Neural progenitor cell (in vitro differentiated cells): ENCODE data around the gene IGFN1. TPM values are rescaled to one million over a fixed set of nuclear protein-coding genes. Genes with fewer than 3 reads are reported as not detected.

Source experiments
- DNase-seq: peaks from one replicate; pipeline ENCODE4 v3.0.0-alpha.2; 2016; ENCODE audit warnings: low spot score
- H2AFZ ChIP-seq: fragments of 200-600 bp; sonication (generic); replicated peaks from 2 replicates; pipeline ENCODE4 v1.6.1; 2016; ENCODE audit warnings: antibody characterized with exemption
- H3F3A ChIP-seq: fragments of 200-600 bp; sonication (generic); 2 replicates; pipeline ENCODE4 v1.6.1; 2016; ENCODE audit warnings: antibody characterized with exemption, low read depth
- H3K27ac ChIP-seq: fragments of 200-600 bp; sonication (generic); 2 replicates; pipeline ENCODE4 v1.5.1; 2016; ENCODE audit warnings: mild to moderate bottlenecking
- H3K27me3 ChIP-seq: fragments of 200-600 bp; sonication (generic); 2 replicates; pipeline ENCODE4 v1.6.1; 2016; ENCODE audit warnings: mild to moderate bottlenecking, moderate library complexity
- H3K36me3 ChIP-seq: fragments of 200-600 bp; sonication (generic); 2 replicates; pipeline ENCODE4 v1.5.1; 2016
- H3K4me1 ChIP-seq: fragments of 200-600 bp; sonication (generic); 2 replicates; pipeline ENCODE4 v1.6.1; 2016; ENCODE audit warnings: mixed run types
- H3K4me2 ChIP-seq: fragments of 200-600 bp; sonication (generic); 2 replicates; pipeline ENCODE4 v1.6.1; 2016
- H3K4me3 ChIP-seq: fragments of 200-600 bp; sonication (generic); 2 replicates; pipeline ENCODE4 v1.5.1; 2016
- H3K79me2 ChIP-seq: fragments of 200-600 bp; sonication (generic); 2 replicates; pipeline ENCODE4 v1.6.1; 2016; ENCODE audit warnings: low read depth
- H3K9ac ChIP-seq: fragments of 200-600 bp; sonication (generic); 2 replicates; pipeline ENCODE4 v1.6.1; 2016
- H3K9me3 ChIP-seq: fragments of 200-600 bp; sonication (generic); 2 replicates; pipeline ENCODE4 v1.5.1; 2016; ENCODE audit warnings: low read depth
- H4K20me1 ChIP-seq: fragments of 200-600 bp; sonication (generic); 2 replicates; pipeline ENCODE4 v1.6.1; 2016; ENCODE audit warnings: low read depth
- H3K27ac Mint-ChIP-seq: 3 replicates; pipeline ENCODE4 v1.8.0; 2021; ENCODE audit warnings: mixed read lengths
- H3K27me3 Mint-ChIP-seq: 2 replicates; pipeline ENCODE4 v1.8.0; 2022; ENCODE audit warnings: low read depth, mild to moderate bottlenecking, inconsistent platforms, moderate library complexity, mixed read lengths; ENCODE audit not compliant: insufficient read depth
- H3K36me3 Mint-ChIP-seq: 3 replicates; pipeline ENCODE4 v1.8.0; 2021; ENCODE audit warnings: mixed read lengths
- H3K4me1 Mint-ChIP-seq: 3 replicates; pipeline ENCODE4 v1.8.0; 2021; ENCODE audit warnings: mixed read lengths
- H3K4me3 Mint-ChIP-seq: 3 replicates; pipeline ENCODE4 v1.8.0; 2021; ENCODE audit warnings: mild to moderate bottlenecking, moderate library complexity, mixed read lengths
- H3K9me3 Mint-ChIP-seq: 3 replicates; pipeline ENCODE4 v1.8.0; 2020; ENCODE audit warnings: mixed read lengths
- EZH2 ChIP-seq: fragments of 200-600 bp; sonication (generic); IDR thresholded peaks from 2 replicates; pipeline ENCODE4 v1.6.1; 2017; ENCODE audit warnings: antibody characterized with exemption, mild to moderate bottlenecking, moderate library complexity
- EZH2phosphoT487 ChIP-seq: fragments of 200-600 bp; sonication (generic); IDR thresholded peaks from 2 replicates; pipeline ENCODE4 v1.6.1; 2017; ENCODE audit warnings: antibody characterized with exemption
- total RNA-seq: library from RNA; depleted of rRNA; stranded (reverse); fragments of >200 nt; gene quantifications from 2 replicates; pipeline ENCODE4 v1.2.3, GENCODE V29; 2015; ENCODE audit warnings: low replicate concordance
- TF ChIP-seq, protein P1 (sequence below): fragments of 200-600 bp; sonication (generic); IDR thresholded peaks from 2 replicates; pipeline ENCODE4 v1.5.1; 2017; ENCODE audit warnings: antibody characterized with exemption, mild to moderate bottlenecking

IGFN1 gene
- total RNA-seq, 1 donor from 2014 or later, result not detected

DNA sequence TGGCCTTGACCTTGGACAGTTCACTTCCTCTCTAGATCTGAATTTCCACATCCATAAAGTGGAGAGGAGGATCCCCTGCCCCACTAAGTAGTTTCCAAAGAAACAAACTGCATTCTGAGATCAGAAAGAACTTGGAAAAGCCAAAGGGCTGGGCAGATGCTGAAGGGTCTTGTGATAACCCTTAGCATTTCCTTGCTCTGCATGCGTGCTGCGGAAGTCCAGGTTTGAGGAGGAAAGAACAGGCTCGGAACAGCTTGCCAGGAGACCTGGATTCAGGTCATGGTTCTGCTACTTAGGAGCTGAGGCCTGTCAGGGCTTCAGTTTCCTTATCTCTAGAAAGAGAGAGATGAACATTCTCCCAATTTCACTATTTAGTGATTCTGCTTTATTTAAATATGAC lies 27.2 kb downstream of the IGFN1 start:
- Mint-ChIP-seq H3K27ac (no peak overlapping the region), H3K27me3 (no peaks in the 10 kb centered on the region), H3K4me1 (peaks cover 9% of the 10 kb centered on the region), H3K36me3 (no peaks in the 10 kb centered on the region), H3K4me3 (no peak overlapping the region), H3K9me3 (no peaks in the 10 kb centered on the region)
- Histone ChIP-seq H2AFZ (no peak overlapping the region), H3K27ac (no peak overlapping the region), H3K79me2 (no peaks in the 10 kb centered on the region), H3K27me3 (no peaks in the 10 kb centered on the region), H3K4me1 (no peaks in the 10 kb centered on the region), H3K9ac (no peak overlapping the region), H4K20me1 (no peaks in the 10 kb centered on the region), H3K9me3 (no peaks in the 10 kb centered on the region), H3K4me2 (no peak overlapping the region), H3F3A (no peaks in the 10 kb centered on the region), H3K36me3 (no peaks in the 10 kb centered on the region), H3K4me3 (no peak overlapping the region)
- TF ChIP-seq, protein P1, sequence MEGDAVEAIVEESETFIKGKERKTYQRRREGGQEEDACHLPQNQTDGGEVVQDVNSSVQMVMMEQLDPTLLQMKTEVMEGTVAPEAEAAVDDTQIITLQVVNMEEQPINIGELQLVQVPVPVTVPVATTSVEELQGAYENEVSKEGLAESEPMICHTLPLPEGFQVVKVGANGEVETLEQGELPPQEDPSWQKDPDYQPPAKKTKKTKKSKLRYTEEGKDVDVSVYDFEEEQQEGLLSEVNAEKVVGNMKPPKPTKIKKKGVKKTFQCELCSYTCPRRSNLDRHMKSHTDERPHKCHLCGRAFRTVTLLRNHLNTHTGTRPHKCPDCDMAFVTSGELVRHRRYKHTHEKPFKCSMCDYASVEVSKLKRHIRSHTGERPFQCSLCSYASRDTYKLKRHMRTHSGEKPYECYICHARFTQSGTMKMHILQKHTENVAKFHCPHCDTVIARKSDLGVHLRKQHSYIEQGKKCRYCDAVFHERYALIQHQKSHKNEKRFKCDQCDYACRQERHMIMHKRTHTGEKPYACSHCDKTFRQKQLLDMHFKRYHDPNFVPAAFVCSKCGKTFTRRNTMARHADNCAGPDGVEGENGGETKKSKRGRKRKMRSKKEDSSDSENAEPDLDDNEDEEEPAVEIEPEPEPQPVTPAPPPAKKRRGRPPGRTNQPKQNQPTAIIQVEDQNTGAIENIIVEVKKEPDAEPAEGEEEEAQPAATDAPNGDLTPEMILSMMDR, result no peak
- no peak for TF ChIP-seq EZH2
- TF ChIP-seq EZH2phosphoT487, result no peak
- DNase-seq, result no peak

DNA sequence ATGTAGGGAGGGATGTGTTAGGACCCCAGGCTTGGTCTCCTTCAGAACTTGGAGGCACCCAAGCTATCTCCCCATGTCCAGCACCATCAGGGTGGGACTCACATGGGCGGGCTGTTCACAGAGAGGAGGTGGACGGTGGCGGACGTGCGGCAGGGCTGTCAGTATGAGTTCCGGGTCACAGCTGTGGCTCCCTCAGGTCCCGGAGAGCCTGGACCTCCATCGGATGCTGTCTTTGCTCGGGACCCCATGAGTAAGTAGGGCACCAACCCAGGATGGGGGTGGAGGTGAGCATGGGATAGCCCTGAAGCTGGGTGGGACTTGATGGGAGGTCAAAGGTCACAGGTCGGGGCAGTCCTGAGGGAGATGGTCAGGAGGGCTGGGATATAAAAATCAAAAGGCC lies 27.8 kb downstream of the IGFN1 start:
- Histone ChIP-seq H3K36me3 (no peaks in the 10 kb centered on the region), H3K4me3 (no peak overlapping the region), H3K27ac (no peak overlapping the region), H3K4me2 (no peak overlapping the region), H3K79me2 (no peaks in the 10 kb centered on the region), H2AFZ (no peak overlapping the region), H3K9me3 (no peaks in the 10 kb centered on the region), H3K27me3 (no peaks in the 10 kb centered on the region), H3F3A (no peaks in the 10 kb centered on the region), H4K20me1 (no peaks in the 10 kb centered on the region), H3K4me1 (no peaks in the 10 kb centered on the region), H3K9ac (no peak overlapping the region)
- TF ChIP-seq, protein P1, result no peak
- TF ChIP-seq EZH2 (no peak), EZH2phosphoT487 (no peak)
- no peaks in the 10 kb centered on the region for H3K27me3 Mint-ChIP-seq
- H3K4me1 Mint-ChIP-seq, result peaks cover 9% of the 10 kb centered on the region
- H3K36me3 Mint-ChIP-seq, result no peaks in the 10 kb centered on the region
- DNase-seq, result no peak
- no peaks in the 10 kb centered on the region for H3K9me3 Mint-ChIP-seq
- H3K27ac Mint-ChIP-seq, result no peak overlapping the region
- no peak overlapping the region for H3K4me3 Mint-ChIP-seq

DNA sequence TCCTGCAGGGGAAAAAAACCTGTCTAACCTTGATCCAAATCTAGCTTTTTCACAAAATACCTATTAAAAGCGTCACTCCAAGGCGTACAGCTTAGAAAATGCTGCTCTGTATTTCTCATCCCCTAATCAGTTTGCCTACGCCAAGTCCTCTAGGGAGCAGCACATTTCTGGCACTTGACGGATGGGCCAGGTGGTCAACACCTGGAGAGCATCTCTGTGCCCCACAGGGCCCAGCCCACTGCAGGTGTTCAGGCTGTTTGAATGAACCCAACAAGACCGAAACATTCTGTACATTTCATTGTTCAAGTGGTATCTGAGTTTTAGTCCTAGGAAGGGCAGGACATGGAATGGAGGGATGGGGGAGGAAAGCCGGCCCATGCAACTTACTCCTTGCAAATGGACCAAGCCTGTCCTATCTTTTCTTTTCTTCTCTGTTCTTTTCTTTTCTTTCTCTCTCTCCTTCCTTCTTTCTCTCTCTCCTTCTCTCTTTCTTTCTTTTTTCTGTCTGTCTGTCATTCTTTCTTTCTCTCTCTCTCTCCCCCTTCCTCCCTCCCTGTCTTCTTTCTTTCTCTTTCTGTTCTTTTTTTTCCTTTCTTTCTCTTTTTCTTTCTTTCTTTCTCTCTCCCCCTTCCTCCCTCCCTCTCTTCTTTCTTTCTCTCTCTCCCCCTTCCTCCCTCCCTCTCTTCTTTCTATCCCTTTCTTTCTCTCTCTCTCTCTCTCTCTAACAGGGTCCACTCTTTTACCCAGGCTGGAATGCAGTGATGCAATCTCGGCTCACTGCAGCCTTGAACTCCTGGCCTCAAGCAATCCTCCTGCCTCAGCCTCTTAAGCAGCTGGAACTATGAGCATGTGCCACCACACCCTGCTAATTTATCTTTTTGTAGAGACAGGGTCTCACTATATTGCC lies 29.1 kb downstream of the IGFN1 start:
- no peaks in the 10 kb centered on the region for H4K20me1 ChIP-seq
- no peaks in the 10 kb centered on the region for H3K9me3 Mint-ChIP-seq
- no peak overlapping the region for H3K27ac ChIP-seq
- peaks cover 10% of the 10 kb centered on the region for H3K4me1 Mint-ChIP-seq
- H3K27me3 Mint-ChIP-seq, result no peaks in the 10 kb centered on the region
- no peaks in the 10 kb centered on the region for H3K36me3 ChIP-seq
- H3K27me3 ChIP-seq, result no peaks in the 10 kb centered on the region
- H3K4me3 Mint-ChIP-seq, result no peak overlapping the region
- H3K4me3 ChIP-seq, result no peak overlapping the region
- H3F3A ChIP-seq, result no peaks in the 10 kb centered on the region
- no peaks in the 10 kb centered on the region for H3K79me2 ChIP-seq
- no peak overlapping the region for H3K27ac Mint-ChIP-seq
- no peak for TF ChIP-seq EZH2phosphoT487
- no peak for DNase-seq
- H3K4me2 ChIP-seq, result no peak overlapping the region
- H3K4me1 ChIP-seq, result no peaks in the 10 kb centered on the region
- no peak overlapping the region for H2AFZ ChIP-seq
- no peak overlapping the region for H3K9ac ChIP-seq
- no peaks in the 10 kb centered on the region for H3K9me3 ChIP-seq
- H3K36me3 Mint-ChIP-seq, result no peaks in the 10 kb centered on the region

DNA sequence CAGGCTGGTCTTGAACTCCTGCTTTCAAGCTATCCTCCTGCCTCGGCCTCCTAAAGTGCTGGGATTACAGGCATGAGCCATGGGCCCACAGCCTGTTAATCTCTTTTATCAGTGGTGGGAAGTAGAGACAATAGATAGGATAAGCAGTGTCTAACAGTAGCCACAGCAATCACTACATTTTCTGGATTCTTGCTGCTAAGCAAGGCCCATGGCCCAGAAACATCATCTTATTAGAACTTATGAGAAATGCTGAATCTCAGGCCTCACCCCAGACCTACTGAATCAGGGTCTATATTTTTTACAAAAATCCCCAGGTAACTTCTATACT lies 29.7 kb downstream of the IGFN1 start:
- Histone ChIP-seq H4K20me1 (no peaks in the 10 kb centered on the region), H2AFZ (no peak overlapping the region), H3K79me2 (no peaks in the 10 kb centered on the region), H3F3A (no peaks in the 10 kb centered on the region), H3K36me3 (no peaks in the 10 kb centered on the region), H3K4me2 (no peak overlapping the region), H3K4me3 (no peak overlapping the region), H3K9ac (no peak overlapping the region), H3K27ac (no peak overlapping the region), H3K9me3 (no peaks in the 10 kb centered on the region), H3K4me1 (no peaks in the 10 kb centered on the region), H3K27me3 (no peaks in the 10 kb centered on the region)
- H3K9me3 Mint-ChIP-seq, result no peaks in the 10 kb centered on the region
- DNase-seq, result no peak
- peaks cover 9% of the 10 kb centered on the region for H3K4me1 Mint-ChIP-seq
- H3K36me3 Mint-ChIP-seq, result no peaks in the 10 kb centered on the region
- no peak overlapping the region for H3K27ac Mint-ChIP-seq
- no peak overlapping the region for H3K4me3 Mint-ChIP-seq
- H3K27me3 Mint-ChIP-seq, result peaks cover 2% of the 10 kb centered on the region
- no peak for TF ChIP-seq EZH2
- TF ChIP-seq EZH2phosphoT487, result no peak
- TF ChIP-seq, protein P1, result no peak
